ENCODE results near the gene TMEM255A. TPM values are rescaled to one million over a fixed set of nuclear protein-coding genes. Genes with fewer than 3 reads are reported as not detected.

The TMEM255A gene
- total and polyA plus RNA-seq, 2 experiments from 2014 or later: 0.21 to 0.28 TPM

- Histone ChIP-seq H3K27me3 (ENCODE audit: insufficient read depth) (no peaks in the 10 kb centered on the region), H3K4me1 (ENCODE audit: insufficient read depth) (no peaks in the 10 kb centered on the region), H3K36me3 (ENCODE audit: insufficient read depth) (no peaks in the 10 kb centered on the region), H3K27ac (ENCODE audit: low read depth) (no peak overlapping the region), H2AFZ (no peak overlapping the region), H3K79me2 (replicated peaks; ENCODE audit: insufficient read depth) (no peaks in the 10 kb centered on the region), H3K9me2 (ENCODE audit: insufficient read depth) (no peaks in the 10 kb centered on the region), H4K20me1 (replicated peaks; ENCODE audit: insufficient read depth) (no peaks in the 10 kb centered on the region), H3K4me3 (no peak overlapping the region), H3K4me2 (no peak overlapping the region), H3F3A (replicated peaks; ENCODE audit: low read depth) (no peaks in the 10 kb centered on the region)
- no peak for DNase-seq (ENCODE audit: low spot score)
- Mint-ChIP-seq H3K9me3 (no peaks in the 10 kb centered on the region), H3K4me3 (no peak overlapping the region), H3K4me1 (peaks cover 15% of the 10 kb centered on the region; the same call in 2 of the 3 replicates), H3K27ac (no peak overlapping the region), H3K36me3 (ENCODE audit: low read depth) (no peaks in the 10 kb centered on the region), H3K27me3 (ENCODE audit: insufficient read depth, low read depth, poor library complexity) (no peaks in the 10 kb centered on the region)
- ATAC-seq: no peak
- TF ChIP-seq ETS1 (IDR thresholded peaks at IDR 0.05): no peak
- TF ChIP-seq CREB1 (CRISPR knock-in tag; IDR thresholded peaks at IDR 0.05; ENCODE audit: low read depth): no peak
- no peak for TF ChIP-seq EZH2phosphoT487 (IDR thresholded peaks at IDR 0.05; ENCODE audit: unreplicated experiment)
- no peak for TF ChIP-seq ZNF331 (CRISPR knock-in tag; IDR thresholded peaks at IDR 0.05; ENCODE audit: low read depth)
- TF ChIP-seq CTCF (conservative IDR thresholded peaks at IDR 0.05; ENCODE audit: low read depth in 2 of 2): no peak
- TF ChIP-seq NANOG (IDR thresholded peaks at IDR 0.05; ENCODE audit: borderline replicate concordance): no peak
- no peak for TF ChIP-seq POLR2AphosphoS5 (IDR thresholded peaks at IDR 0.05; ENCODE audit: low read depth)
- no peak for TF ChIP-seq ZNF114 (CRISPR knock-in tag; IDR thresholded peaks at IDR 0.05)
- TF ChIP-seq REST (IDR thresholded peaks at IDR 0.05; ENCODE audit: unreplicated experiment): no peak
- no peak for TF ChIP-seq ZNF462 (CRISPR knock-in tag; IDR thresholded peaks at IDR 0.05)
- TF ChIP-seq STAT1 (IDR thresholded peaks at IDR 0.05; ENCODE audit: unreplicated experiment): no peak
- TF ChIP-seq JUNB (IDR thresholded peaks at IDR 0.05; ENCODE audit: unreplicated experiment): no peak
- TF ChIP-seq EZH2 (IDR thresholded peaks at IDR 0.05; ENCODE audit: low read depth, unreplicated experiment): no peak
Observed at GRCh38 chrX:120291211-120291610, 20.1 kb downstream of the TMEM255A start.
